Measurements from ENCODE around the gene TBATA. TPM values are rescaled to one million over a fixed set of nuclear protein-coding genes. Genes with fewer than 3 reads are reported as not detected.

The TBATA gene
- total and polyA plus RNA-seq, 2 donors = not detected

DNA sequence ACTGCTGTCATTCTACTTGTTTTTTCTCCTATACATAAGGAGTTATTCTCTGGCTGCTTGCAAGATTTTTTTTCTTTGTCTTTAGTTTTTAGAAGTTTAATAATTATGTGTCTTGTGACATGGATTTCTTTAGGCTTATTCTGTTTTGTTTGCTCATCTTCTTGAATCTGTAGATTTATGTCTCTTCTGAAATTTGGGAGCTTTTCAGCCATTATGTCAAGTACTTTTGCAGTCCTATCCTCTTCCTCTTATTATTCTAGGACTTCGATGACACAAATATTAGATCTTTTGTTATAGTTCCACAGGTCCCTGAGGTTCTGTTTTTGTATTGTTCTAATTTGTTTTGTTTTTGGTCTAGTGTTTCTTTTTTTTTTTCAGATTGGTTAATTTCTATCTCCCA lies 16.7 kb upstream of the TBATA start:
- H3K4me1 ChIP-seq (ENCODE audit: insufficient read depth) = no peaks in the 10 kb centered on the region
- no peak overlapping the region for H3K4me3 ChIP-seq (ENCODE audit: low read depth, low read length)
- no peak for DNase-seq (ENCODE audit: extremely low spot score)
- no peaks in the 10 kb centered on the region for H3K36me3 ChIP-seq (ENCODE audit: insufficient read depth)
- WGBS = 83% methylated on average over 1 of the region's 1 CpG
- no peak overlapping the region for H3K27ac ChIP-seq (ENCODE audit: low read depth)

DNA sequence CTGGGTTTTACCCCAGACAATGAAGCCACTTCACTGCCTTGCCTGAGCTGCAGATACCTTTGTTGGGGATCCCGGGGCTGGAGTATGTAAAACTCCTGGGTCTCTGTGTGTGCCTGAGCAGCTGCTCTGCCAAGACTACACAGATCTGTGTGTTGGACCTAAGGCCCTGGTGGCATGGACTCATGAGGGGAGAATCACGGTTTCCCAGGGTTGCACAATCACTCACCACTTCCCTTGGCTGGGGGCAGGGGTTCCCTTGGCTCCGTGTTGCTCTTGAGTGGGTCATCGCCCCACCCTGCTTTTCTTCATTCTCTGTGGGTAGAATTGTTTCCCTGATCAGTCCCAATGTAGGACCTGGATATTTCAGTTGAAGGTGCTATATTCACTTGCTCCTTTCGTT lies 13.9 kb upstream of the TBATA start:
- WGBS = 80% methylated on average over 5 of the region's 5 CpGs
- Histone ChIP-seq H3K4me3 (ENCODE audit: low read depth, low read length) (no peak overlapping the region), H3K36me3 (ENCODE audit: insufficient read depth) (no peaks in the 10 kb centered on the region), H3K4me1 (ENCODE audit: insufficient read depth) (no peaks in the 10 kb centered on the region), H3K27ac (ENCODE audit: low read depth) (no peak overlapping the region)
- DNase-seq (ENCODE audit: extremely low spot score) = no peak

DNA sequence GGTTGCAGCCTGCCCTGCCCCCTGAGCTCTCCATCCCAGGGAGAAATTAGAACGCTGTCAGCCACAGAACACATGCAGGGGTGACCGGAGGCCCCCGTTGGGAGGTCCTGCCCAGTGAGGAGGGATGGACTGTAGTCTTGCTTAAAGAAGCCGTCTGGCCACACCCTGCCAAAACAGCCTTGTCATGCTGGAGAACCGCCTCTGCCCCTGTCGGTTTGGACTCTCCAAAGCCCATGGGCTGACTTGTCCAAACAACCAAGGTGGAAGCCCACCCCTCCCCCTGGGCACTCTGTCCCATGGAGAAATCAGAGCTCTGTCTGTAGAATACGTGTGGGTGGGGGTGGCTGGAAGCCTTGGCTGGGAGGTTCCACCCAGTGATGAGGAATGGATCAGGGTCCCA lies 12.7 kb upstream of the TBATA start:
- WGBS = 76% methylated on average over 7 of the region's 7 CpGs
- no peak for DNase-seq (ENCODE audit: extremely low spot score)
- no peak overlapping the region for H3K27ac ChIP-seq (ENCODE audit: low read depth)
- H3K4me3 ChIP-seq (ENCODE audit: low read depth, low read length) = no peak overlapping the region
- H3K36me3 ChIP-seq (ENCODE audit: insufficient read depth) = no peaks in the 10 kb centered on the region
- no peaks in the 10 kb centered on the region for H3K4me1 ChIP-seq (ENCODE audit: insufficient read depth)

DNA sequence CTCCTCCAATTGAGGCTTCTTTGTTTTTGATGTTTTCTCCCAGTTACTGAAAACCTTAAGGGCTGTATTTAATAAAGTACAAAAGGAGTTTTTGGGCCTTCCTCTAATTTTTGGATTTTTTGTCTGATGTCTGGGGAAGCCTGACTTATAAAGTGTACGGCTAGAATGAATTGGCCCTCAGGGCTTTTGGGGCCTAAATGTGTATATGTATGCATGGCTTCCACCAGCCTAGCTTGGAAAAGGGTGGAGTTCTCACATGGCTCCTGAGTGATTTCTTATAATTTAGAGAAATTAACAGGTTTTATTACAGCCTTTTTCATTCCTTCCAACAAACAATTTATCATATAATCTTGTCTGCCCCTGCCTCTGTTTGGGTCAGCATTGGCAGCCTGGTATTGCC lies 10.4 kb upstream of the TBATA start:
- Histone ChIP-seq H3K36me3 (ENCODE audit: insufficient read depth) (no peaks in the 10 kb centered on the region), H3K4me3 (ENCODE audit: low read depth, low read length) (no peak overlapping the region), H3K4me1 (ENCODE audit: insufficient read depth) (no peaks in the 10 kb centered on the region), H3K27ac (ENCODE audit: low read depth) (no peak overlapping the region)
- no peak for DNase-seq (ENCODE audit: extremely low spot score)
- WGBS = 95% methylated on average over 1 of the region's 1 CpG

DNA sequence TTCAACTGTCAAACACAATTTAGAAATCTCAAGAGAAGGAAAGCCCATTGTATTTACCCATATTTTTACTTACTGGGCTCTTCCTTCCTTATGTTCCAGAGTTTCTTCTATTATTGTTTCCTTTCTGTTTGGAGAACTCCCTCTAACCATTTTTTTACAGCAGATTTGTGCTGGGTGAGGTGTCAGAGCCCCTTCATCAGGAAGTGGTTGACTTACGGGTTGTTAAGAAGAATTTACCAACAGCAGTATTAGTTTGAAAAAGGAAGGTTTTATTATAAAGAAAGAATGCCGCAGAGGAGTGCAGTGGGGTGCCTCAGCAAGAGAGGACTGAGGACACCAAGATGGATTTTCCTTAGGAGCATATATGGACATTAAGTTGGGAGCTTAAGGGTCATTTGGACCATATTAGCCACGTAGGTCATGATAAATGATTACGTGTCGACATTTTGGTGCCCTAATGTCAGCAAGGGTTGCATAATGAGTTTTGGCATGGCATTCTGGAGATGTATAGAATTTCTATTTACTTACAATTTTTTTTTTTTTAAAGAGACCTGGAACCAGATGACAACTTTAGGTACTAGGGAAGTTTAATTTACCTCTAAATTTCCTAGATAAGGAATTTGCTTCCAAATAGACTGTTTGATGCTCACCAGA lies 6.3 kb upstream of the TBATA start:
- Histone ChIP-seq H3K36me3 (ENCODE audit: insufficient read depth) (no peaks in the 10 kb centered on the region), H3K4me1 (ENCODE audit: insufficient read depth) (no peaks in the 10 kb centered on the region), H3K4me3 (ENCODE audit: low read depth, low read length) (no peak overlapping the region), H3K27ac (ENCODE audit: low read depth) (no peak overlapping the region)
- DNase-seq (ENCODE audit: extremely low spot score) = no peak
- 77% methylated on average over 5 of the region's 5 CpGs for WGBS

DNA sequence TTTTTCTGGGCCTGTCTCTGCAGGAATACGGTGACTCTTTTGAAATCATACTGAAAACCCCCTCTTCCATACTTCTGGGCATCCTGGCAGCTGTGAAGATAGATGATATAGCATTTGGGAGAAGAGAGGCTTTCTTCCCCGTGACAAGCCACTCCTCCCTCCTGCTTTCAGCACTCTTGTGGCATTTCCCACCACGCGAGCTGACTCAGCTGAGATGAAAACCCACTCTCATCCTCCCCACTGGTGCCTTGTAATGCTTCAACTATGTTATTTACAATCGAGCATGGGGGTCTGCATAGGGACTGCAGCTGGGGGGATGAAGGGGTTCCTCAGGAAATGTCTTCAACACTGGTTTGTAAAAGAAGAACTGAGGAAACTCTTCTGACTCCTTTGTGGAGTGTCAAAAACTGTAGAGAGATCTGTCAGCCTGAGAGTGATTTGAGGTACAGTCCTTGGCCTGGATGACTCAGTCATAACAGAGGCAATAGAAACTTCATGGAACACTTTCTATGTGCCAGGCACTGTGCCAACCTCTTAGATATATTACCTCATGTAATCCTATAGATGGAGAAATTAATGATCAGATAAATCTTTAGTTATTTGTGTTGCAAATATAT lies 1.7 kb upstream of the TBATA start:
- 54% methylated on average over 5 of the region's 5 CpGs for WGBS

DNA sequence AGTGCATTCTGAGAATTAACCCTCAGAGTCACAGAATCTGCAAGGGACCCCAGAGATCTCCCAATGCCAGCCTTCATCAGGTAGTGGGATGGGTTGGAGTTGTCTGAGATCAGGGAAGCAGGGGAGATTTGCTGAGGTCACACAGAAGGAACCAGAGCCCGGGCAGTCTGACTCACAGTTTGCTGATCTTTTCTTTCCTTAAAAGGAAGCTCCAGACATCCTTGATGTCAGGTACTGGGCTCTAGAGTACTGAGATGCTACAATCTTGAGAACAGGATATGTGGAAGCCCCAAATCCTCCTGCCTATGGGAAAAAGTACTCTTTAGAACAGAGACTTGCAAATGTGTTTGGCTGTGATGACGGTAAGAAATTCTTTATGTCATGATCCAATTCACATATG lies 706 bp downstream of the TBATA start:
- no peak overlapping the region for H3K4me3 ChIP-seq (ENCODE audit: low read depth, low read length)
- no peaks in the 10 kb centered on the region for H3K36me3 ChIP-seq (ENCODE audit: insufficient read depth)
- 79% methylated on average over 2 of the region's 2 CpGs for WGBS
- DNase-seq (ENCODE audit: extremely low spot score) = no peak
- H3K4me1 ChIP-seq (ENCODE audit: insufficient read depth) = no peaks in the 10 kb centered on the region
- H3K27ac ChIP-seq (ENCODE audit: low read depth) = no peak overlapping the region

More for the DNA sequence above, 1.7 kb upstream of the TBATA start:
- Histone ChIP-seq H3K27ac (ENCODE audit: low read depth) (no peak overlapping the region), H3K36me3 (ENCODE audit: insufficient read depth) (no peaks in the 10 kb centered on the region), H3K4me3 (ENCODE audit: low read depth, low read length) (no peak overlapping the region), H3K4me1 (ENCODE audit: insufficient read depth) (no peaks in the 10 kb centered on the region)
- DNase-seq (ENCODE audit: extremely low spot score) = no peak

DNA sequence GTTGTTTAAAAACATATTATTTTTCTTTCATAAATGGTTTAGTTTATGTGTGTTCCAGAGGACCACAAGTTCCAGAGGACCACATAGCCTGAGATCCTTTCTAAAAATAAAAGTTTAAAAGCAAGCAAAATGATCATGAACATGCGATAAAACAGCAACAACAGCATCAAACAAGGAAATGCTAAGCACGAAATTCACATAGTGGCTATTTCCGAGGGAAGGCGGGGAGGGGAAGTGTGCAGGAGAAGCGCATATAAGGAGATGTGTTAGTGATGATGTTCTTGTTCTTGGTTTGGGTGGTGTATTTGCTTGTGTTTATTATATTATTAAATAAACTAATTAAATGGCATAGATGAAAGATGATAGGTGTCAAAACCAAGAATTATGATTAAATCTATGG lies 1.2 kb downstream of the TBATA start:
- Histone ChIP-seq H3K27ac (ENCODE audit: low read depth) (no peak overlapping the region), H3K36me3 (ENCODE audit: insufficient read depth) (no peaks in the 10 kb centered on the region), H3K4me1 (ENCODE audit: insufficient read depth) (no peaks in the 10 kb centered on the region), H3K4me3 (ENCODE audit: low read depth, low read length) (no peak overlapping the region)
- 72% methylated on average over 5 of the region's 5 CpGs for WGBS
- no peak for DNase-seq (ENCODE audit: extremely low spot score)

DNA sequence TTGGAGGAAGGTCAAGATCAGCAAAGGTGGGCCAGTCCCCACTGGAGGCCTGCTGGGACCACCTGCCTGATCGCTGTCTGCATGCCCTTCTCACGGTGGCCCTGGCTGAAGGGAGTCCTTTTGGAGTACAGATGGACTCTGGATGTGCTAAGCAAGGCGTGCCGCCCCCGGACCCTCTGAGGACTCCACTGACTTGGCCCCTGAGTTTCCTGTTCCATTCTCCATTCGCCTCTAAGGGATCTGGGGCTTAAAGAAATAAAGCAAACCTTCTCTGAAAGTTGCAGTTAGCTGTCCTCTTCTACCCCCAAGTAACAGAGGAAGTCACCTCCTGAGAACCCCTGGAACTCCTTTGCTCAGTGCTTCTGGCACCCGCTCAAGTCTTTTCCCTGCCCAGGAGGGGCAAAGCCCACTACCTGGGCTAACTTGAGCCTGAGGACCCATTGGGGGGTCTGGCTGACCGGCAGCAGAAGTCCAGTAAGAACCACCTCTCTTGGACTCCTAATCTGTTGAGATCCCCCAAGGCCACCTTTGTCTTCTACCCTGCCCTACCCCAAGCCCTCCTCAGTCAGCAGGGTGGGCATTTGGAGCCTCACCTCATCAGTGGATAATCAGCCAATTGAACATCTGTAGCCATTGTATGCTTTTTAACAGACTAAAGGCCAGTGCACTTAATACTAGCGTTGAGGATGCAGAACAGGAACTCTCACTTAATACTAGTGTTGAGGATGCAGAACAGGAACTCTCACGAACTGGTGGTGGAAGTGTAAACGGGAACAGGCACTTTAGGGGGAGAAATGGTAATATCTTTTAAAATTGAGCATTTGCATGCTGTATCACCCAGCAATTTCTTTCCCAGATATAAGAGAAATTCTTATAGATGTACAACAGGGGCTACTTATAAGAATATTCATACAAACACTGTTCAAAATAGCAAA lies 2.2 kb downstream of the TBATA start:
- WGBS = 83% methylated on average over 11 of the region's 11 CpGs
- no peak overlapping the region for H3K27ac ChIP-seq (ENCODE audit: low read depth)
- no peak overlapping the region for H3K4me3 ChIP-seq (ENCODE audit: low read depth, low read length)
- no peaks in the 10 kb centered on the region for H3K4me1 ChIP-seq (ENCODE audit: insufficient read depth)
- no peaks in the 10 kb centered on the region for H3K36me3 ChIP-seq (ENCODE audit: insufficient read depth)
- no peak for DNase-seq (ENCODE audit: extremely low spot score)

DNA sequence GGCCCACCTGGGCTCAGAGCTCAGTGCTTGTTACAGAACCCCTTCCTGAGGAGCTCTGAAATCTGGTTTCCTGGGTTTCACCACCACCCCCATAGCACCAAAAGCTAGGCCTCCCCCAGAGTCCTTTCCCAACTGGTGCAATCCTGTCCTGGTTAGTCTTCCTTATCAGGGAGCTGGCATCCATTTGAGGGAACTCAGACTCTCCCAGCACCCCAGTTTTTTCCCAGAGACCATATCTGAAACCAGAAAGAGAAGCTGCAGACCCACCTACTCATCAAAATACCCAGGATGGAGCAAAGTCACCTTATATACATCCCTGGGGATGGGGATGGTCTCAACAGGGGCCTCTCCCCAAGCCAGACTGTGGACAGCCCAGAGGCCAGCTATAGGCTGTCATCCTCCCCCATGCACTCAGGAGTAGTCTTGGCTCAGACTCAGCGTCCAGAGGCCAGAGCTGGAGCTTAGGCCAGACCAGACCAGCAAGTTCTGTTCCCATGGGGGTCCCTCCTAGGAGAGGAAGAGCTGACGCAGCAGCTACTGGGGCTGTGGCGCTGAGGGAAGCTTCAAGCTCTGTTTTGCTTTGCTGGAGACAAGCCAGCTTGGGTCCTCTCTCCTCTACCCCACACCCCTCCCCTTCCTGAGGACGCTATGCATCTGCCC lies 3.0 kb downstream of the TBATA start:
- DNase-seq (ENCODE audit: extremely low spot score) = no peak
- H3K4me3 ChIP-seq (ENCODE audit: low read depth, low read length) = no peak overlapping the region
- no peak overlapping the region for H3K27ac ChIP-seq (ENCODE audit: low read depth)
- 75% methylated on average over 4 of the region's 4 CpGs for WGBS
- no peaks in the 10 kb centered on the region for H3K36me3 ChIP-seq (ENCODE audit: insufficient read depth)
- no peaks in the 10 kb centered on the region for H3K4me1 ChIP-seq (ENCODE audit: insufficient read depth)

DNA sequence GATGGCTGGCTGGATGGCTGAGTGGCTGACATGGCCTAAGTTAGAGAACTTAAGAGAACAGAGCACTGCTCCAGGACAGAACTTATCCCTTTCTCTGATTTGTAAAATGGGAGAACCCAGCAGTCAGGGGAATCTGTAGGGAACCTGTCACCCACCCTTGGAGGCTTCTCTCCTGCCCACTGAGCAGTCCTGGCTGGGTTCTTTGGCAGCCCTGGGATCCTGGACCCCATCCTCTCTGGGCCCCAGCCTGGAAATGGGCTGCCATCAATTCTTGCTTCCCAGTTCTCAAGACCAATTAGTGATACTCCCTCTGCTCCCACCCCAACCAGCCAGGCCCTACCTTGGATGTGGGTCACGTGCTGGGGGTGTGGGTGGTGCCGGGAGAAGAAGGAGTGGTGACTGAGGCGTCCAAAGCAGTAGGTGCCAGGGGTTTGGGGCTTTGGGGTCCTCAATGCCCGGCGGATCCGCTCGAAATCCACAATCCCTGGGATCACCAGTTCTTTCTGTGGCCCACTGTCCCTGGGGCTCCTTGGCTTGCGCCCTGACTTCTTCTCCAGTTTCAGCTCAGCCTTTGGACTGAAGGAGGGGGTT lies 3.6 kb downstream of the TBATA start:
- H3K4me1 ChIP-seq (ENCODE audit: insufficient read depth) = no peaks in the 10 kb centered on the region
- H3K4me3 ChIP-seq (ENCODE audit: low read depth, low read length) = no peak overlapping the region
- DNase-seq (ENCODE audit: extremely low spot score) = no peak
- WGBS = 96% methylated on average over 8 of the region's 8 CpGs
- no peaks in the 10 kb centered on the region for H3K36me3 ChIP-seq (ENCODE audit: insufficient read depth)
- H3K27ac ChIP-seq (ENCODE audit: low read depth) = no peak overlapping the region

DNA sequence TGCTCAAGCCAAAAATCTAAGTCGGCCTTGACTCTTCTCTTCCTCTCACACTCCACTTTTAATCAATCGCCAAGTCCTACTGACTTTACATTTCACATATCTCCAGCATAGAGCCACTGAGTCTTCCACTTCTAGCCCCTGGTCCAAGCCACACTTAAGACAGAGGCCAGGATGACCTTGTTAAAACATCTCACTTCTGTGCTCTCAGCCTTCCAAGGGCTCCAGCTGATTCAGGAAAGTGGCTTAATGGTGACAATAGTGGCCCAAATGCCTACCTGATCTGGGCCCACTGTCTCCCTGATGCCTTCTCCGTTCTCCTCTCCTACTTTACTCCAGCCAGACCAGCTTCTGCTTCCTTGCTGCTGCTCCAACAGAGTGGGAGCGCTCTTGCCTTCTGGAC lies 4.4 kb downstream of the TBATA start:
- no peaks in the 10 kb centered on the region for H3K4me1 ChIP-seq (ENCODE audit: insufficient read depth)
- no peak overlapping the region for H3K4me3 ChIP-seq (ENCODE audit: low read depth, low read length)
- no peak overlapping the region for H3K27ac ChIP-seq (ENCODE audit: low read depth)
- DNase-seq (ENCODE audit: extremely low spot score) = no peak
- no peaks in the 10 kb centered on the region for H3K36me3 ChIP-seq (ENCODE audit: insufficient read depth)
- WGBS = 95% methylated on average over 4 of the region's 4 CpGs

DNA sequence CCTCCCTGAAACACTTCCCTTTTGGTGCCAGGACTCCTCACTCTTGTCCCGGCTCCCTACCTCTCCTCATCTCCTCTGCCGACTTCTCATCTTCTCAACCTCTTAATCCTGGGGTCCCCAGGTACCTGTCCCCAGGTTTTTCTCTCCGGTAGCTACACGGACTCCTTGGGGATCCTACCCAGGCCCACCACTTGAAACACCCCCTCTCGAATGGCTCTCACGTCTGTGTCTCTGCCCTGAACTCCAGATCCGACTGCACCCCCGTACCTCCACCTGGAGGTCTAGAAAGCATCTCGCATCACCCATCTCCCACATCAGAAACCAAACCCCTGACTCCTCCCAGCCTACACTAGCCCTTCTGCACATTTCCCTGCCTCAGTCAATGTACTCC lies 4.8 kb downstream of the TBATA start:
- Histone ChIP-seq H3K36me3 (ENCODE audit: insufficient read depth) (no peaks in the 10 kb centered on the region), H3K27ac (ENCODE audit: low read depth) (no peak overlapping the region), H3K4me1 (ENCODE audit: insufficient read depth) (no peaks in the 10 kb centered on the region), H3K4me3 (ENCODE audit: low read depth, low read length) (no peak overlapping the region)
- no peak for DNase-seq (ENCODE audit: extremely low spot score)
- WGBS = 94% methylated on average over 9 of the region's 9 CpGs

Data from urinary bladder (tissue), 4 donors.